Measurements from ENCODE around the gene ITGBL1.

Gene ITGBL1

DNA sequence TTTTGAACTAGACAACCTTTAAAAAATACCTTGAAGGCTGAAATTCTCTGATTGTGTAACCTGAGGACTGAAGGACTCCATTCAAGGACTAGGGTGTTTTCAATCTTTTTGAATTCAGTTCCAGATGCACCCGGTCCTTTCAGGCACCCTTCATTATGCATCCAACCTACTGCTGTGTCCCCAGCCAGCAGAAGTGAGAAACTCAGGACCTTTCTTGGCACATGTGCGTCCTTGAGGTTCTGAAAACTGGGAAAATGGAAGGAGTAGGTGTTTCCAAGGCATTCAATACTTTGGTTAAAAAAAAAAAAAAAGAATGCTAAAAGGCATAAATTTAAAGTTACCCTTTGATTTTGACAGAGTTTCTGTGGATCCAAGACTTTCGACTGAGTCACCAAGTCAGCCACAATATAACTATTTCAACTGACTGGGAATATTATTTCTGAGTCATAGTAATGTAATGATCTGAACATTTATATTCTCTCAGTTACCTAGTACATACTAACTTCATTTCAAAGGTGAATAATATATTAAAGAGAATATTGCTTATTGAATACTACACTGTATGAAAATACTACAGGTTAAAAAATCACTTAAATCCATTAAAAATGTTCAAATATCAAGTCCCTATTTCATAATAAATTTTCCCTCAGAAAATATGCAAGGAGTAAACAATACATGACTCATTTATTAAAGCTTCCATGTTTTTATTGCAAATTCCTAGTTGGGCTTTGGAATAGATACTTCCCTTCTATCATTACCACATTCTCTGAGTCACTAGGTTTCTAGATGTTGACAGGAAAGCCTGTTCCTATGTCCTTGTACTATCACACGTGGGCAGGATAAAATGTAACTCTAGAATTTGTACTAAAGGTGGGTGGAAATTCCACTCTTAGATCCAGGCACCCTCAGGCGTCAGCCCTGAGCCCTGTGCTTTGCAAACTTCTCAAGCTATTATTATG is 2.4 kb upstream of the ITGBL1 start:
- no peak overlapping the region for H3K4me3 ChIP-seq (ENCODE audit: low read depth, low read length)

- no peak overlapping the region for H3K4me3 ChIP-seq (ENCODE audit: low read depth, low read length)
Observed at GRCh38 chr13:101450749-101451130, 1.7 kb upstream of the ITGBL1 start.

- H3K4me3 ChIP-seq (ENCODE audit: low read depth, low read length) = no peak overlapping the region
Observed at GRCh38 chr13:101451641-101452040, 834 bp upstream of the ITGBL1 start.

DNA sequence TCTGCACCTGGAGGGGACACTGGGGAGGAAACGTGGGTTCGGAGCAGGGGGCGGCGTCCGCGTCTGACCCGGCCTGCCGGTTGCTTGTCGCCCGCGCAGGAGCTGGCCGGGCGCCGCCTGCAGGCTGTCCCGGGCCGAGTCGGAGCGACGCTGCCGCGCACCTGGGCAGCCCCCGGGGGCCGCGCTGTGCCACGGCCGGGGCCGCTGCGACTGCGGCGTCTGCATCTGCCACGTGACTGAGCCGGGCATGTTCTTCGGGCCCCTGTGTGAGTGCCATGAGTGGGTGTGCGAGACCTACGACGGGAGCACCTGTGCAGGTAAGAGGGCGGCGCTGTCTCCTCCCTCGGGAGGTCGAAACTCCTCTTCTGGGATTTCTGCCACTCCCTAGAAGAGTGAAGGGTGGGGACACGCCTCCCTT is 1.3 kb downstream of the ITGBL1 start:
- no peak overlapping the region for H3K4me3 ChIP-seq (ENCODE audit: low read depth, low read length)

- no peak overlapping the region for H3K4me3 ChIP-seq (ENCODE audit: low read depth, low read length)
Observed at GRCh38 chr13:101454767-101455166, 2.3 kb downstream of the ITGBL1 start.

DNA sequence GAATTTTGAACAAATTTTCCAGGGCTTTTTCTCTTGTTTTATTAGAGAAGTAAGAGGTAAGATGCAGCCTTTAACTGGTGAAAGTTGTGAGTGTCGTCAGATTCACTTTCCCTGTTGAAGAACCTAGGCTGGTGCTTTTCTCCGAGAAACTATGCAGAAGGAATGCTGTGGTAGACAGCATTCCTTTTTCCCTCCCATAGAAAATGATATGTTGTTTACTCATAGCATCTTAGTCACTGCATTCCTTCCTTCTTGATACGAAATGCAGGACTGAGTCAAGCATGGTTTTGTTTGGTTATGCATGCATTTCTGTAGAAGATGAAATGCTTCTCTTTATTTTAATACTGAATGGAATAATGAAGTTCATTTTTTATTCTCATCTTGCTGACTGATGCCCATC is 3.4 kb downstream of the ITGBL1 start:
- no peak overlapping the region for H3K4me3 ChIP-seq (ENCODE audit: low read depth, low read length)

GRCh38 chr13:101457176-101457575 is 4.7 kb downstream of the ITGBL1 start:
- H3K4me3 ChIP-seq (ENCODE audit: low read depth, low read length) = no peak overlapping the region

GRCh38 chr13:101465877-101466276 is 13.4 kb downstream of the ITGBL1 start:
- H3K4me3 ChIP-seq (ENCODE audit: low read depth, low read length) = no peak overlapping the region

GRCh38 chr13:101467415-101467814 is 14.9 kb downstream of the ITGBL1 start:
- no peak overlapping the region for H3K4me3 ChIP-seq (ENCODE audit: low read depth, low read length)

- H3K4me3 ChIP-seq (ENCODE audit: low read depth, low read length) = no peak overlapping the region
Observed at GRCh38 chr13:101473458-101473857, 21.0 kb downstream of the ITGBL1 start.

- no peak overlapping the region for H3K4me3 ChIP-seq (ENCODE audit: low read depth, low read length)
Observed at GRCh38 chr13:101474419-101474957, 22.0 kb downstream of the ITGBL1 start.

DNA sequence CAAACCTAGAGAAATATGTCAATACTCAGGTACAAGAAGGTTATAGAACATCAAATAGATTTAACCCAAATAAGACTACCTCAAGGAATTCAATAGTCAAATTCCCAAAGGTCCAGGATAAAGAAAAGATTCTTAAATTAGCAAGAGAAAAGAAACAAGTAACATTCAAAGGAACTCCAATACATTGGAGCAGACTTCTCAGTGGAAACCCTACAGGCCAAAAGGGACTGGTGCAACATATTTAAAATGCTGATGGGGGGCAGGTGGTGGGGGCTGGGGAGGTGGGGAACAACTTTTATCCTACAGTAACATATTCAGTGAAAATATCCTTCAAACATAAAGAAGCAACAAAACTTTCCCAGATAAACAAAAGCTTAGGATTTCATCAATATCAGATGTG is 23.1 kb downstream of the ITGBL1 start:
- no peak overlapping the region for H3K4me3 ChIP-seq (ENCODE audit: low read depth, low read length)

DNA sequence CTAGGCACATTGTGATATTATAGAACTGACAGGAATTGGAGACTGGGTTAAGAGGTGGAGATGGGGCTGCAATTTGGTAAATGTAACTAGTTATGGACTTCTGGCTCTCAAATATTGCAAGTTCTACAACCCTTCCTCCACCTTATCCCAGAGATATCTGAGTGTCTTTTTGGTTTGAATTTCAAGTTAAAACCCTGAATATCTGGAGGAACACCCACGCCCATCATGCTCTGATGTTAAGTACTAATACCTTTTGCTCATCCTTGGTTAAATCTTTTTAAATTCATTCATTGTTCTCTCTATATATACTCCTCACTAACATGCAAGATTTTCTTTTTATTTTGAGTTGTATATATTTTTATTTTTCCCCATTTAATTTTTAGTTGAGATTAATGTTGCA is 28.9 kb downstream of the ITGBL1 start:
- H3K4me3 ChIP-seq (ENCODE audit: low read depth, low read length) = no peak overlapping the region

GRCh38 chr13:101486708-101487437 is 34.4 kb downstream of the ITGBL1 start:
- H3K4me3 ChIP-seq (ENCODE audit: low read depth, low read length) = no peak overlapping the region

DNA sequence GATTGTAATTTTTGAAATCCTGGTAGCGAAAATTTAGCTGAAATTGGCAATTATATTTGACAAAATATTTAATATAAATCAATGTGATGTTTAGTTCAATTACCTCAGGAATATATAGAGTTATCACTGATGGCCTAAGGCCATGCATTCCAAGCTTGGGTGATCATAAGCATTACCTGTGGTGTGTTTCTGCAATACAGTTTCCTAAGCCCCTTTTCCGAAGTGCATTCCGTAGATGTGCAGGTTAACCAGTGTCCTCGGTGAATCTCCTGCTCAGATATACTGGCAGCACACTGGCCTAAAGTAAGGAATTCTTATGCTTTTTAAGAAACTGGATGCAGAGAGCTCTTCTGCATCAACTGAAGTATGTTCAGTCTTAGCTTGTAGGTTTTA is 35.0 kb downstream of the ITGBL1 start:
- H3K4me3 ChIP-seq (ENCODE audit: low read depth, low read length) = no peak overlapping the region

DNA sequence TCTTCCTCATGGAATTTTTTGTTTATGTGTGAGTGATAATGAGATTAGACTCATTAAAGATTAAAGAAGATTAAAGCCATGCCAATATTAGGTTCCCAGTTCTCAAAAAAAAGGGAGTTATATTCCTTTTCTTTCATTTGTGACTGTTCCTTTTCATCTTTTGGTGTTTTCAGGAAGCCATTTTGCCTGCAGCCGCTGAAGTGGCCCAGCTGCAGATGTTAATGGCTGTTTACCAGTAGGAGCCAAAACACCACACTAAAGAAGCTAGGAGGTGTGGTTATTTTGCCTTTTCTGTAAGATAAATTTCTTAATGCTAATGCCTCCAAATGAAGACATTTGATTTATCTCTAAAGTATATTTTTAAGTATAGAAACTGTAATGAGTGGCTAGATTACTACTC is 36.3 kb downstream of the ITGBL1 start:
- no peak overlapping the region for H3K4me3 ChIP-seq (ENCODE audit: low read depth, low read length)

DNA sequence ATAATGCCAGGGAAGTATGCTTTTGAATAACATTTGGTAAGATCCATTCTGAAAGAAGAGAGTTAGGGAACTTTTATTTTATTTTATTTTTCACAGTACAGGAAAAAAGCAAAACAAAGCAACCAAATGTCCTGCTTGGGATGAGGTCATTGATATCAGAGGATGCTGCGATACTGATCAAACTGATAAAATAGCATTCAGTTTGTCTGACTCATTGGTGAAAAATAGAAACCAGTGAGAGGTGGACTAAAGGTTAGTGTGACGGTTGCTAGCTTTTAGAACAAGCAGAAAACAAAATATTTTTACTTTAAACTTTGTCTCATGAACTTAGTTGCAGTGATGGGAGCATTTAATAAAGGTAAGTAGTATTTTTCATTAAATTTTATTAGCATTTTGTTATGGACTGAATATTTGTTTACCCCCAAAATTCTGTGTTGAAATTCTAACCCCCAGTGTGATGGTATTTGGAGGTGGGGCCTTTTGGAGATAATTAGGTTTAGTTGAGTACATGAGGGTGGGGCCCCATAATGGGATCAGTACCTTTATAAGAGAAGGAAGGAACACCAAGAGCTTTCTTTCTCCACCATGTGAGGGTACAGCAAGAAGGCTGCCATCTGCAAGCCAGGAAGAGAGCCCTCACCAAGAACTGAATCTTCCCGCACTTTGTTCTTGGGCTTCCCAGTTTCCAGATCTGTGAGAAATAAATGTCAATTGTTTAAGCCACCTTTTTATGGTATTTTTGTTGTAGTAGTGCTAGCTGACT is 37.3 kb downstream of the ITGBL1 start:
- no peak overlapping the region for H3K4me3 ChIP-seq (ENCODE audit: low read depth, low read length)

DNA sequence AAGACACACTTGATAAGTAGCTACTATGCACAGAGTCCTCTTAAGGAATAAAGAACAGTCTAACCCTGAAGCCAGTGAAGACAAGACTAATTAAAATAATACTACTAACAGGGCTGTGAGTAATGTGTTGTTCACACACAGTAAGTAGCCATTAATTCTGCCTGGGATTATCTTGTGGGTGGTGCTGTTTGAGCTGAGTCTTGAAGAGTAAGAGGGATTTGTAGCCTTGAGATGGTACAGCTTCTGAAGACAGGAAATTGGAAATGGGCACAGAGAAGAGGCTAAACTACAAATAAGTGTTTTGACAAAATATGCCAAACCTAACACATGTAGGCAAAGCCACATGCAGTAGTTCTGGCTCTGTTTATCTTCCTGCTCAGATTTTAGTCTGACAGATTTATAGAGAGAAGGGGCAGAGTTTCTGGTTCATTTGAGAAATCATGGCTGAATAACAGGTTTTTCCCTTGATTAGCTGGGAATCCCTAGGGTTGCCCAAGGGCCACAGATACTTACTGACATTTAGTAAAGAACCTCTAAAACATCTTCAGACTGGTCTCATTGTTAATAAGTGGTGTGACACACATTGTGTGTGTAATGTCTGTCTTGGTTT is 38.0 kb downstream of the ITGBL1 start:
- no peak overlapping the region for H3K4me3 ChIP-seq (ENCODE audit: low read depth, low read length)

- H3K4me3 ChIP-seq (ENCODE audit: low read depth, low read length) = no peak overlapping the region
Observed at GRCh38 chr13:101492251-101492910, 39.9 kb downstream of the ITGBL1 start.

- no peak overlapping the region for H3K4me3 ChIP-seq (ENCODE audit: low read depth, low read length)
Observed at GRCh38 chr13:101493541-101493940, 41.1 kb downstream of the ITGBL1 start.

All from iPS-11a (cell line).